Right cardiac atrium (tissue), 5 donors: ENCODE measurements around the gene AGAP1. TPM values are rescaled to one million over a fixed set of nuclear protein-coding genes. Genes with fewer than 3 reads are reported as not detected.

Experiments
- ATAC-seq, 2 donors: fragments of 200-7000 bp; cut with Tn5 transposase; one replicate each; pipeline versions ENCODE4 v1.8.0 to v1.9.1; 2020; ENCODE audit warnings: moderate library complexity in 2 of 2, mild to moderate bottlenecking in 1 of 2
- DNase-seq, 3 donors: peaks; one replicate each; pipeline ENCODE4 v3.0.0-alpha.2; 2020
- H3K27ac ChIP-seq: one replicate; pipeline ENCODE4 v1.5.1; 2013; ENCODE audit warnings: mild to moderate bottlenecking, low read length, control low read depth, moderate library complexity
- H3K27me3 ChIP-seq: one replicate; pipeline ENCODE4 v1.6.1; 2013; ENCODE audit not compliant: control insufficient read depth, insufficient read depth
- H3K4me1 ChIP-seq: one replicate; pipeline ENCODE4 v1.6.1; 2013; ENCODE audit warnings: low read length; ENCODE audit not compliant: control insufficient read depth, insufficient read depth
- H3K4me3 ChIP-seq: one replicate; pipeline ENCODE4 v1.5.1; 2013; ENCODE audit warnings: low read length, control low read depth
- H3K9me3 ChIP-seq: one replicate; pipeline ENCODE4 v1.6.1; 2013; ENCODE audit warnings: low read length; ENCODE audit not compliant: control insufficient read depth
- WGBS: extraction: QIAGEN DNeasy Blood & Tissue Kit; methylation state at CpG from one replicate; pipeline ENCODE4 v1.1.7; 2013; 5-methylcytosine and 5-hydroxymethylcytosine counted together
- intact Hi-C, 4 donors: fragments of 100-400 bp; cut with DNase I; formaldehyde crosslinking; loops; one replicate each; pipeline versions ENCODE4 v1.11.0 to v1.14.0; 2022 to 2023
- polyA plus RNA-seq: library from polyadenylated mRNA; stranded (reverse); fragments of 200-250 nt; gene quantifications from one replicate; pipeline ENCODE4 v1.2.3, GENCODE V29; 2013
- total RNA-seq, 4 donors: library from RNA; stranded (reverse); fragmentation: NEBNext Ultra II Directional; extraction: Animal tissue kit (Norgen Biotek cat#: 25700); gene quantifications; one replicate each; pipeline ENCODE4 v1.2.1, GENCODE V29; 2021
- donor health status: healthy with polysubstance abuse.
- donor health status: DM: no; HTN: yes; CAD: no.
- donor health status: DM: no; HTN: no; CAD: no.
- donor health status: DM: no; HTN: yes; CAD: no; lungs with severe emphysema.
- donor health status: DM: yes; HTN: yes; CAD: no.

Gene AGAP1
- total and polyA plus RNA-seq, 5 donors, result 10.5 to 25.3 (median 22.6) TPM

- Histone ChIP-seq H3K9me3 (no peaks in the 10 kb centered on the region), H3K4me3 (no peak overlapping the region), H3K27me3 (no peaks in the 10 kb centered on the region), H3K4me1 (peaks cover 16% of the 10 kb centered on the region), H3K27ac (no peak overlapping the region)
- intact Hi-C loops, result no loop called here
- 80% methylated on average over 11 of the region's 11 CpGs for WGBS
- peak in 2 of 3 donors; percentile 28 to 58 for DNase-seq
- ATAC-seq, result peak in 1 of 2 donors; percentile 62
Observed at GRCh38 chr2:235518322-235519090, 24.7 kb downstream of the AGAP1 start.

- intact Hi-C loops, result no loop called here
- Histone ChIP-seq H3K4me1 (peaks cover 14% of the 10 kb centered on the region), H3K27ac (no peak overlapping the region), H3K9me3 (no peaks in the 10 kb centered on the region), H3K4me3 (no peak overlapping the region), H3K27me3 (no peaks in the 10 kb centered on the region)
- 78% methylated on average over 6 of the region's 6 CpGs for WGBS
- ATAC-seq (no peak), DNase-seq (no peak)
Observed at GRCh38 chr2:235520787-235521186, 26.9 kb downstream of the AGAP1 start.

GRCh38 chr2:235521844-235522243 lies 28.0 kb downstream of the AGAP1 start:
- intact Hi-C loops, result no loop called here
- DNase-seq, result no peak
- no peak overlapping the region for H3K27ac ChIP-seq
- no peaks in the 10 kb centered on the region for H3K9me3 ChIP-seq
- no peaks in the 10 kb centered on the region for H3K27me3 ChIP-seq
- WGBS, result 46% methylated on average over 6 of the region's 6 CpGs
- H3K4me3 ChIP-seq, result no peak overlapping the region
- ATAC-seq, result peak in 1 of 2 donors; percentile 21
- peaks cover 14% of the 10 kb centered on the region for H3K4me1 ChIP-seq

DNA sequence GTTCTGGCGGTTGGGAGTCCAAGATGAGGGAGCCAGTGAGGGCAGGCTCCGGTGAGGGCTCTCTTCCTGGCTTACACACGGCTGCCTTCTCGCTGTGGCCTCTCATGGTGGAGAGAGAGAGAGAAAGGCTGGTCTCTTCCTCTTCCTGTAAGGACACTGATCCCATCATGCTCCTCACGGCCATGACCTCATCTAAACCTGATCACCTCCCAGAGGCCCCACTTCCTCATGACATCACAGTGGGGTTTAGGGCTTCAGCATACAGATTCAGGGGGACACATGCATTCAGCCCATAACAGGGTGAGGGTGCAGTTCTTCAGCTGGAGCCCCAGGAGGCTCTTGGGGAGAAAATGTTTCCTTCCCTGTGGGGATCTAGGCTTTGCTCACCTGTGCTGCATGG lies 29.2 kb downstream of the AGAP1 start:
- DNase-seq (no peak), ATAC-seq (peak in 1 of 2 donors; percentile 15)
- WGBS, result 92% methylated on average over 5 of the region's 5 CpGs

DNA sequence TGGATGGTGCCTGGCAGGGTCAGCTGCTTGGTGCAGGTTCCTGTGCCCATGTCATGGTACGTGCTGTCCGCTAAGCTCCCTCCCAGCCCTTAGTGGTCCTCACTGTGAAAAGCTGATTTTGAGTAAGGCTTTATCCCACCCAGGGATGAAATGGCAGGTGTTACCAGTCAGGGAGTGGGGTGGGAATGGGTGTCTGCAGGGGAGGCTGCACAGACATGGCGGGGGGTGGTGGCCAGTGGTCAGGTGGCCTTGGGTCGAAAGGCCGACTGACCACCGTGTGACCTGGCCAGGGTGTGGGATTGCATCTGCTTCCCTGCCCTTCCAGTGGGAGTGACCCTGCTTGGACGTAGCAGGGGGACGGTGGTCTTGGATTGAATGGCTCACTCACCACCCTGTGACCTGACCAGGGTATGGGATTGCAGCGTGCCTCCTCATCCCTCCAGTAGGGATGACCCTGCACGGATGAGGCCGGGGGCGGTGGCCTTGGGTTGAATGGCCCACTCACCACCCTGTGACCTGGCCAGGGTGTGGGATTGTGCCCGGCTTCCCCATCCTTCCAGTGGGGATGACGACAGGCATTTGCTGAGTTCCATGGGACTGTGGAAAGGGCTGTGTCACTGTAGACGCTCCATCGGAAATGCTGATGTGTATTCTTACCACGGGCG lies 29.8 kb downstream of the AGAP1 start:
- 95% methylated on average over 18 of the region's 18 CpGs for WGBS
- Histone ChIP-seq H3K4me3 (no peak overlapping the region), H3K27ac (no peak overlapping the region), H3K9me3 (no peaks in the 10 kb centered on the region), H3K4me1 (peaks cover 13% of the 10 kb centered on the region), H3K27me3 (no peaks in the 10 kb centered on the region)
- DNase-seq, result no peak
- intact Hi-C loops, result no loop called here
- peak; percentile 22 to 23 for ATAC-seq

More for the DNA sequence above, 29.2 kb downstream of the AGAP1 start:
- no peaks in the 10 kb centered on the region for H3K27me3 ChIP-seq
- H3K9me3 ChIP-seq, result no peaks in the 10 kb centered on the region
- H3K27ac ChIP-seq, result no peak overlapping the region
- intact Hi-C loops, result no loop called here
- H3K4me3 ChIP-seq, result no peak overlapping the region
- H3K4me1 ChIP-seq, result peaks cover 14% of the 10 kb centered on the region

- intact Hi-C loops, result no loop called here
- 86% methylated on average over 1 of the region's 1 CpG for WGBS
- H3K4me3 ChIP-seq, result no peak overlapping the region
- no peak for ATAC-seq
- H3K4me1 ChIP-seq, result peaks cover 10% of the 10 kb centered on the region
- no peak overlapping the region for H3K27ac ChIP-seq
- H3K9me3 ChIP-seq, result no peaks in the 10 kb centered on the region
- DNase-seq, result no peak
- no peaks in the 10 kb centered on the region for H3K27me3 ChIP-seq
Observed at GRCh38 chr2:235526166-235526565, 32.3 kb downstream of the AGAP1 start.

DNA sequence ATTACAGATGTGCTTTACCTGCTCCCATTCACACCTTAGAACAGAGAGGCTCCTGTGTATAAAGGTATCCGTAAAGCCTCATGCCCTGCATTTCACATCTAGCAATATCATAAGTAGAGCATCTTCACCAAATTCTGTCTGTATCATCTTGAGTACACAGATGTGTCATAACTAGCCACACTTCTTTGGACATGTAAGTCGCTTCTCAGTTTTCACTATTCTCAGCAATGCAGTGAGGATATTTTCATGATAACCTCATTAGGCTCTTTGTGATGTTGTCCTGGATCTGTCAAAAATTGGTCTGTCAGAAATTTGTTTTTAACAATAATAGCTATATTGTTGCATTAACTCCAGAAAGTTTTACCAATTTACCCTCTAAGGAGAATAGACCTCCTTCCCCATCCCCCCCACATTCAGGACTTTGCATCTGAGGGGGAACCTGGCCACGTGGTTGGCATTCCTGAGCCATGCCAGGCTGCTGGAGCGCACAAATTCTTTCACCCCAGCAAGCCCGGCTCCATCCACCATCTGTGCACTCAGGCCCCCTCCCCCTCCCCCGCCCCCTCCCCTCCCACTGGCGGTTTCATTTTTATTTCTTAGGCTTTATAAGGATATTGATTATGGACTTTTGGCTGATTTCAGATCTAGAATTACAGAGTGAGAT lies 34.1 kb downstream of the AGAP1 start:
- Histone ChIP-seq H3K9me3 (no peaks in the 10 kb centered on the region), H3K27me3 (no peaks in the 10 kb centered on the region), H3K4me3 (no peak overlapping the region), H3K4me1 (no peaks in the 10 kb centered on the region), H3K27ac (no peak overlapping the region)
- intact Hi-C loops, result no loop called here
- 55% methylated on average over 7 of the region's 7 CpGs for WGBS
- DNase-seq, result no peak
- ATAC-seq, result no peak

GRCh38 chr2:235529621-235530020 lies 35.8 kb downstream of the AGAP1 start:
- no peaks in the 10 kb centered on the region for H3K27me3 ChIP-seq
- H3K9me3 ChIP-seq, result no peaks in the 10 kb centered on the region
- DNase-seq, result no peak
- no peak overlapping the region for H3K27ac ChIP-seq
- WGBS, result 97% methylated on average over 3 of the region's 3 CpGs
- ATAC-seq, result no peak
- H3K4me3 ChIP-seq, result no peak overlapping the region
- intact Hi-C loops, result no loop called here
- H3K4me1 ChIP-seq, result no peaks in the 10 kb centered on the region

DNA sequence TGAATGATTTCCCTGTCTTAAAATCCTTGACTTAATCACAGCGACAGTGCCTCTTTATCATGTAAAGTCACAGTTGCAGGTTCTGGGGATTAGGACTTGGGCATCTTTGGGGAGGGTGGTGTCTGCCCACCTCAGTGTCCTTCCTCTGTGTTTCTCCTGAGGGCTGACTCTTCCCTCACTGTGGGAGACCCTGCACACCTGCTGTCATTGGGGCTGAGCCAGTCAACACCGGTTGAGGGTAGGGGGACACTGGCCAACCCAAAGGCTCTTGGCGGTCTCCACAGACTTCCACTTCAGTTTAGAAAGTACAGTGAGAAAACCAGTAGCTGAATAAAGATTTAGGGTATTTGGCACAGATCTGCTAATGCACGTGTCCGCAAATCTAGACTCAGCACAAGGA lies 36.9 kb downstream of the AGAP1 start:
- Histone ChIP-seq H3K27ac (no peak overlapping the region), H3K27me3 (no peaks in the 10 kb centered on the region), H3K9me3 (no peaks in the 10 kb centered on the region), H3K4me1 (no peaks in the 10 kb centered on the region), H3K4me3 (no peak overlapping the region)
- 95% methylated on average over 5 of the region's 5 CpGs for WGBS
- no peak for DNase-seq
- intact Hi-C loops, result no loop called here
- ATAC-seq, result no peak

- ATAC-seq (no peak), DNase-seq (peak in 1 of 3 donors; percentile 16)
- Histone ChIP-seq H3K4me3 (no peak overlapping the region), H3K4me1 (no peaks in the 10 kb centered on the region), H3K27me3 (no peaks in the 10 kb centered on the region), H3K9me3 (no peaks in the 10 kb centered on the region), H3K27ac (no peak overlapping the region)
- 95% methylated on average over 5 of the region's 5 CpGs for WGBS
- intact Hi-C loops, result no loop called here
Observed at GRCh38 chr2:235532307-235532706, 38.5 kb downstream of the AGAP1 start.

DNA sequence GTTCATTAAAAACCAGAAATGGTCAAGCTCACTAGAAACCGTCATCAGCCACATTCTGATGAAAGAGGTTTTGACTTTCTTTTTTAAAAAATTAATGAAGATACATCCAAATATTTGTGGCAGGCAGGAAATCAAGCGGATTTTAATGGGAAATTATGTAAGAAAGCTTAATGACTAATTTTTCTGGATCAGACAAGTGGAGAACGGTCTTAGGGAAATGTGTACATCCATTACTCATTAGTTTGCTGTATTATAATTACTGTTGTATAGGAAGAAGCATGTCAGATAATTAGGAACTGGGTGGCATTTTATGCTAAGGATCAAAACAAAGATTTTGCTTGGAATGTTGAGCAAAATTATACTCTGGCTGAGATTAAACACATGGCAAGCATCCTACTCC lies 39.4 kb downstream of the AGAP1 start:
- Histone ChIP-seq H3K27ac (no peak overlapping the region), H3K4me1 (no peaks in the 10 kb centered on the region), H3K27me3 (no peaks in the 10 kb centered on the region), H3K4me3 (no peak overlapping the region), H3K9me3 (no peaks in the 10 kb centered on the region)
- intact Hi-C loops, result no loop called here
- no peak for DNase-seq
- 65% methylated on average over 3 of the region's 3 CpGs for WGBS
- no peak for ATAC-seq
